AG04449 (cell line): Measurements from ENCODE around the gene VGLL4.

Experiments used
- CTCF ChIA-PET: fragments of 350-600 bp; formaldehyde crosslinking; extraction: SDS; loops from one replicate; lab custom pipeline; 2021; ENCODE audit warnings: antibody characterized with exemption; lab: Yijun Ruan, JAX
- POLR2A ChIA-PET: fragments of 400-600, 350-600 bp; formaldehyde crosslinking; extraction: SDS; loops from one replicate; lab custom pipeline; 2020; ENCODE audit warnings: antibody characterized with exemption, inconsistent platforms; lab: Yijun Ruan, JAX
- DNase-seq: peaks from one replicate; pipeline ENCODE4 v3.0.0-alpha.2; 2010; ENCODE audit warnings: low read depth, low spot score
- H3K4me3 ChIP-seq: 2 replicates; pipeline ENCODE4 v1.5.1; 2011; ENCODE audit warnings: low read depth, mild to moderate bottlenecking, control low read depth, low read length
- CTCF ChIP-seq: IDR thresholded peaks from one replicate; pipeline ENCODE4 v1.5.1; 2011; ENCODE audit warnings: mild to moderate bottlenecking, moderate library complexity, low read length, control low read depth, inconsistent platforms; ENCODE audit not compliant: insufficient read depth; ENCODE audit errors: missing control alignments

The VGLL4 gene

DNA sequence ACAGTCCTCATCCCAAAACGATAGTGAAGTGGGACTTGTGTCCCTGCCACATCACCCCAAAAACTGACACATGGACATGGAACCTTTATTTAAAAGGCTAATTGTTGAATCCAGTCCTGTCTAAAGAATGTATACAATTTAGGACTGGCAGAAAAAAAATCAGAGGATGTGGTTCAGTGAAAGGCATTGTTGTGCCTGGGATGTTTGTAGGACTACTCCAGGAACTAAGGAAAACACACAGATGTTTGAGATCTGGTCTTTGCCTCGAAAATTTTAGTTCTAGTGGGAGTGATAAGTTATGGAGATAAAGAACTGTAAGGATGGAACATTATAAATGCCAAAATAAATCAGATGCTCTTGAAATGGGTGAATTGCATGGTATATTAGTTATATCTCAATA, 27.2 kb downstream of the VGLL4 start:
- TF ChIP-seq CTCF = no peak
- no peak overlapping the region for H3K4me3 ChIP-seq
- ChIA-PET CTCF (no interaction called here), POLR2A (no interaction called here)
- no peak for DNase-seq

- TF ChIP-seq CTCF = no peak
- H3K4me3 ChIP-seq = no peak overlapping the region
- no peak for DNase-seq
- POLR2A ChIA-PET = interaction anchor here (0.6 to 1.3 kb wide), 2 partner anchors 10 to 22 kb away, joined by 3 to 4 read pairs; no protein-coding TSS in a partner anchor
- CTCF ChIA-PET = no interaction called here
Measured at GRCh38 chr3:11613851-11614487, 29.7 kb downstream of the VGLL4 start.

GRCh38 chr3:11613319-11613718, 30.4 kb downstream of the VGLL4 start:
- TF ChIP-seq CTCF = no peak
- H3K4me3 ChIP-seq = no peak overlapping the region
- DNase-seq = no peak
- ChIA-PET POLR2A (interaction anchor here (1.3 kb wide), 1 partner anchor 22 kb away, joined by 4 read pairs; no protein-coding TSS in a partner anchor), CTCF (interaction anchor here (1.2 kb wide), 1 partner anchor 11 kb away, joined by 3 read pairs; no protein-coding TSS in a partner anchor)

DNA sequence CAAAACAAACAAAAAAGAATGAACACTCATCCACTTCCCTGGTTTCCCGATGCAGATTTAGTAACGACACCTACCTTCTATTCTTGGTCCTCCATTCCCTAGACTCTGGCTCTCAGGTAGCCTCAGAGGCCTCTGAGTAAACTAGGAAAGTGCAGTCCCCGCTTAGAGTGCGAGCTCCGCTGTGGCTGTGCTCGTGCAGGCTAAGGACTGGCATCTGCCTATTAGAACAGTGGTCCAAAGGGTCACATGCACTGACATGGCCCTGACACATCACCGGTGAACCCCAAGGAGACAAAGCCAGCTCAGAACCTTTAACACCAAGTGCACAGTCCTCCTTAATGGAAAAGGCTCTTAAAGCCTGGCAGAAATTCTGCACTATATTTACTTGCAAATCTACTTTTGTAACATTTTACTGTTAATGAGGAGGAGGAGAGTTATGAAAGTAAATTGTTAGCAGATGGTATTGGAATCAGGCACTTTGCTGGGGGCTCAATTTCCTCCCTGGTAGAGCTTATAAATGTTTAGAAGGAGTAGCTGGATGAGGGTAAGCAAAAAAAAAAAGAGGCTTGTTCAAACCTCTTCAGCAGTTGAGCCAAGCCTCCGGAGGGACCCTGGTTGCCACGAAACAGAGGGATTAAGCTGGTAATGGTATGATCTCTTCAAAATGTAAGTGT, 31.1 kb downstream of the VGLL4 start:
- POLR2A ChIA-PET = interaction anchor here (1.3 kb wide), 1 partner anchor 23 kb away, joined by 4 read pairs; no protein-coding TSS in a partner anchor
- no peak for TF ChIP-seq CTCF
- no peak overlapping the region for H3K4me3 ChIP-seq
- CTCF ChIA-PET = interaction anchor here (1.0 to 1.8 kb wide), 4 partner anchors 8 to 233 kb away, joined by 3 to 7 read pairs (median 5); no protein-coding TSS in a partner anchor
- no peak for DNase-seq

- ChIA-PET CTCF (interaction anchor here (1.8 kb wide), 2 partner anchors 9 to 232 kb away, joined by 7 read pairs; no protein-coding TSS in a partner anchor), POLR2A (no interaction called here)
- TF ChIP-seq CTCF = no peak
- no peak for DNase-seq
- H3K4me3 ChIP-seq = no peak overlapping the region
Measured at GRCh38 chr3:11611341-11611799, 32.3 kb downstream of the VGLL4 start.
